Fibroblast of lung (primary cell): Measurements from ENCODE around the gene UBE2U. TPM values are rescaled to one million over a fixed set of nuclear protein-coding genes. Genes with fewer than 3 reads are reported as not detected.
A peak's percentile ranks its signal among the peaks of the same experiment; 100 is the strongest.

Experiments
- DNase-seq, 2 donors: peaks; one replicate each; pipeline versions ENCODE4 v3.0.0 to v3.0.0-alpha.2; 2010; ENCODE audit warnings: low read depth in 2 of 2
- H2AFZ ChIP-seq: 2 replicates; pipeline ENCODE4 v1.5.1; 2012; ENCODE audit warnings: low read length, control low read depth, inconsistent platforms
- H3K27ac ChIP-seq: 2 replicates; pipeline ENCODE4 v1.5.1; 2011; ENCODE audit warnings: low read length, control low read depth; ENCODE audit not compliant: insufficient read depth
- H3K27me3 ChIP-seq: 2 replicates; pipeline ENCODE4 v1.5.1; 2011; ENCODE audit warnings: mild to moderate bottlenecking, low read length; ENCODE audit not compliant: control insufficient read depth, insufficient read depth
- H3K36me3 ChIP-seq: 2 replicates; pipeline ENCODE4 v1.5.1; 2011; ENCODE audit warnings: low read length; ENCODE audit not compliant: control insufficient read depth, insufficient read depth
- H3K4me1 ChIP-seq: 2 replicates; pipeline ENCODE4 v1.5.1; 2011; ENCODE audit warnings: low read length; ENCODE audit not compliant: control insufficient read depth, insufficient read depth; ENCODE audit errors: extremely low read depth
- H3K4me2 ChIP-seq: 2 replicates; pipeline ENCODE4 v1.5.1; 2011; ENCODE audit warnings: low read length, control low read depth; ENCODE audit not compliant: insufficient read depth; ENCODE audit errors: extremely low read depth
- H3K4me3 ChIP-seq, 4 experiments: fragments of 200-600 bp in 1 of 4; sonication (generic) in 1 of 4; replicated peaks in 1 of 4; 2 replicates each; pipeline ENCODE4 v1.5.1; 2011 to 2016; ENCODE audit warnings: low read length in 4 of 4, low read depth in 3 of 4, mild to moderate bottlenecking in 3 of 4, control low read depth in 2 of 4, inconsistent platforms in 1 of 4, mixed read lengths in 1 of 4; ENCODE audit not compliant: insufficient read depth in 1 of 4; ENCODE audit errors: control extremely low read depth in 1 of 4
- H3K79me2 ChIP-seq: 2 replicates; pipeline ENCODE4 v1.5.1; 2012; ENCODE audit warnings: mild to moderate bottlenecking, low read length, inconsistent platforms; ENCODE audit not compliant: control insufficient read depth, insufficient read depth
- H3K9ac ChIP-seq: 2 replicates; pipeline ENCODE4 v1.5.1; 2011; ENCODE audit warnings: mild to moderate bottlenecking, low read length, control low read depth; ENCODE audit not compliant: insufficient read depth
- H3K9me3 ChIP-seq: 2 replicates; pipeline ENCODE4 v1.5.1; 2012; ENCODE audit warnings: low read depth, low read length; ENCODE audit not compliant: control insufficient read depth, insufficient read depth
- H4K20me1 ChIP-seq: 2 replicates; pipeline ENCODE4 v1.5.1; 2011; ENCODE audit warnings: low read length; ENCODE audit not compliant: control insufficient read depth, insufficient read depth; ENCODE audit errors: extremely low read depth
- EZH2 ChIP-seq: IDR thresholded peaks from 2 replicates; pipeline ENCODE4 v1.5.1; 2012; ENCODE audit warnings: low read length, control low read depth, mild to moderate bottlenecking; ENCODE audit errors: missing control alignments
- polyA plus RNA-seq, 2 donors: library from polyadenylated mRNA; depleted of rRNA in 1 of 2; stranded (reverse) in 1 of 2; unstranded in 1 of 2; fragments of >200 nt; gene quantifications; 2 replicates each; pipeline ENCODE4 v1.2.1, GENCODE V29; 2011 to 2012; ENCODE audit warnings: missing spikeins in 1 of 2
- total RNA-seq: library from RNA; depleted of rRNA; stranded (reverse); fragments of >200 nt; gene quantifications from 2 replicates; pipeline ENCODE4 v1.2.1, GENCODE V29; 2014
- TF ChIP-seq, protein P1 (sequence below), 2 donors: IDR thresholded peaks in 1 of 2; conservative IDR thresholded peaks in 1 of 2; 1 replicate in 1 of 2; 2 replicates in 1 of 2; pipeline ENCODE4 v1.5.1; 2011 to 2012; ENCODE audit warnings: low read length in 2 of 2, control low read depth in 1 of 2, inconsistent platforms in 1 of 2, low read depth in 1 of 2, mild to moderate bottlenecking in 1 of 2

Gene UBE2U
- total and polyA plus RNA-seq, 2 donors (not counting 1 experiment from before 2014, with no cell fraction given): not detected

DNA sequence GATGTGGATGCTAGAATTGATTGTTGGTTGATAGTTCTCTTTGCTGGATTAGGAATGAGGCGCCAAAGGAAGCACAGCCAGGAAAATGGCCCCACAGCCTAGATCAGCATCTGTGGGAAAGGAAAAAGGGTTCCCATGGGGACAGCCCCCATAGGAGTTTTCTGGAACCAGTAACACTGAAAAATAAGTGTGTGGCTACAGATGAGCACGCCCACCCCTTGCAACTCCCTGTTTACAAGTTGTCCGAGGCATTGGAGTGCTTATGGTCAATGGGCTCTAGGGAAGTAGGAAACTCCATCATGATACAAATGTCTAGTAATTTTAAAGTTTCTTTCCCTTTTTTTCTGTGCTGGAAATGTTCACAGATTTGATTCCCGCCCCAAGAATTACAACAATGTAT is 23.8 kb upstream of the UBE2U start:
- Histone ChIP-seq H2AFZ (no peak overlapping the region), H3K9me3 (no peaks in the 10 kb centered on the region), H3K27ac (no peak overlapping the region), H4K20me1 (no peaks in the 10 kb centered on the region), H3K4me2 (no peak overlapping the region), H3K36me3 (peaks cover 2% of the 10 kb centered on the region), H3K27me3 (no peaks in the 10 kb centered on the region), H3K79me2 (no peaks in the 10 kb centered on the region), H3K4me3 (no peak overlapping the region), H3K9ac (no peak overlapping the region), H3K4me1 (no peaks in the 10 kb centered on the region)
- TF ChIP-seq EZH2: no peak
- TF ChIP-seq, protein P1, sequence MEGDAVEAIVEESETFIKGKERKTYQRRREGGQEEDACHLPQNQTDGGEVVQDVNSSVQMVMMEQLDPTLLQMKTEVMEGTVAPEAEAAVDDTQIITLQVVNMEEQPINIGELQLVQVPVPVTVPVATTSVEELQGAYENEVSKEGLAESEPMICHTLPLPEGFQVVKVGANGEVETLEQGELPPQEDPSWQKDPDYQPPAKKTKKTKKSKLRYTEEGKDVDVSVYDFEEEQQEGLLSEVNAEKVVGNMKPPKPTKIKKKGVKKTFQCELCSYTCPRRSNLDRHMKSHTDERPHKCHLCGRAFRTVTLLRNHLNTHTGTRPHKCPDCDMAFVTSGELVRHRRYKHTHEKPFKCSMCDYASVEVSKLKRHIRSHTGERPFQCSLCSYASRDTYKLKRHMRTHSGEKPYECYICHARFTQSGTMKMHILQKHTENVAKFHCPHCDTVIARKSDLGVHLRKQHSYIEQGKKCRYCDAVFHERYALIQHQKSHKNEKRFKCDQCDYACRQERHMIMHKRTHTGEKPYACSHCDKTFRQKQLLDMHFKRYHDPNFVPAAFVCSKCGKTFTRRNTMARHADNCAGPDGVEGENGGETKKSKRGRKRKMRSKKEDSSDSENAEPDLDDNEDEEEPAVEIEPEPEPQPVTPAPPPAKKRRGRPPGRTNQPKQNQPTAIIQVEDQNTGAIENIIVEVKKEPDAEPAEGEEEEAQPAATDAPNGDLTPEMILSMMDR (conservative IDR thresholded peaks at IDR 0.05 in 1 of 2, IDR thresholded peaks at IDR 0.05 in 1 of 2; ENCODE audit: low read depth in 1 of 2, low read length in 2 of 2): no peak
- no peak for DNase-seq

DNA sequence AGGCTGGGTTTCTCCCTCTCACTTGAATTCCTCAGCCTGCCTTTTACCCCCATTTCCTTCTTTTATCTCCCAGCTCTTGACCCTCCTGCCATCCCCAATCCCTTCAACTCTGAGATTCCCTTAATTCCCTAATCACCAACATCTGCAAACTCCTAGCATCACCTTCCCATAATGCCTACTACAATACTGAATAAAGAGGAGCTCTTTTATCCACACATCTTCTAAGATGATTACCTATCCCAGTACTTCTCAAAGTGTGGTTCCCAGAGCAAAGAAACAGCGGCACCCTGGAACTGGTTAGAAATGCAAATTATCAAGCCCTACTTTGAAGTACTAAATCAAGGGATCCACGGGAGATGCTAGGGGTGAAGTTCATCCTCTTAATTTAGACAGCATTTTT is 21.2 kb upstream of the UBE2U start:
- no peak for DNase-seq
- H3K36me3 ChIP-seq: peaks cover 2% of the 10 kb centered on the region
- no peaks in the 10 kb centered on the region for H3K79me2 ChIP-seq
- no peak overlapping the region for H3K4me3 ChIP-seq
- no peak overlapping the region for H3K4me2 ChIP-seq
- no peaks in the 10 kb centered on the region for H3K4me1 ChIP-seq
- H2AFZ ChIP-seq: no peak overlapping the region
- no peaks in the 10 kb centered on the region for H3K9me3 ChIP-seq
- no peaks in the 10 kb centered on the region for H3K27me3 ChIP-seq
- no peak overlapping the region for H3K9ac ChIP-seq
- no peaks in the 10 kb centered on the region for H4K20me1 ChIP-seq
- no peak overlapping the region for H3K27ac ChIP-seq
- TF ChIP-seq, protein P1 (conservative IDR thresholded peaks at IDR 0.05 in 1 of 2, IDR thresholded peaks at IDR 0.05 in 1 of 2; ENCODE audit: low read depth in 1 of 2, low read length in 2 of 2): no peak
- no peak for TF ChIP-seq EZH2

DNA sequence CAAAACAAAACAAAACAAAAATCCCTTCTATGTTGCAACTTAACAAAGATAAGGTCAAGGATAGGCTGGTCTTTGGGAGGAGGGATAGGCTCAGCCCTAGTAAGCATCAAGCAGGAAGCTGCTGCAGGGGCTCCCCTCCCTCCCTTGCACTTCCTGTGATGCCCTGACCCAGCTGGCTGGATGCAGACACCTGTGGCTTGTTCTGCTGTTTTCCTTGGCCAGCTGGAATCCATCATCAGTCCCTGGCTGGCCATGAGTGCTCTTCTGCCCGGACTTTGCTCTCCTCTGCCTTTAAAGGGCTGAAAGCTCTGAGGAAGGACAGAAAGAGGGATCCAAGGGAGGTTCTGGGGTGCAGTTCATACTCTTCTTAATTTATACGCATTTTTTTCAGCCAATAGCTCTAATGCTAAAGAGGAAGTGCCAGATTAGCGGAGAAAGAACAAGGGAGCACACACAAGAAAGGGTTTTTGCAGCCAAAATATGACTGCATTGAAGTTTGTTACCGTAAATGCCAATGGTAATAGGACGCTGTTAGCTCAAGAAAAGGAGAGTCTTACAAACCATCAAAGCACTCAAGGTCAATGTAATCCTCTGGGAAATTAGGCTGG is 19.9 kb upstream of the UBE2U start:
- Histone ChIP-seq H3K9ac (no peak overlapping the region), H3K9me3 (no peaks in the 10 kb centered on the region), H3K4me3 (no peak overlapping the region), H2AFZ (no peak overlapping the region), H3K27ac (no peak overlapping the region), H3K4me2 (peak overlapping the region; percentile 28), H4K20me1 (no peaks in the 10 kb centered on the region), H3K79me2 (no peaks in the 10 kb centered on the region), H3K36me3 (peaks cover under 1% of the 10 kb centered on the region), H3K4me1 (no peaks in the 10 kb centered on the region), H3K27me3 (no peaks in the 10 kb centered on the region)
- peak in 1 of 2 donors; percentile 55 for DNase-seq
- TF ChIP-seq EZH2: no peak
- TF ChIP-seq, protein P1 (conservative IDR thresholded peaks at IDR 0.05 in 1 of 2, IDR thresholded peaks at IDR 0.05 in 1 of 2; ENCODE audit: low read depth in 1 of 2, low read length in 2 of 2): no peak
